Activated naive CD4-positive, alpha-beta T cell treated with anti-CD3 and anti-CD28 coated beads for 36 hours (primary cell): ENCODE data around the gene ANKRD29. TPM values are rescaled to one million over a fixed set of nuclear protein-coding genes. Genes with fewer than 3 reads are reported as not detected.

ENCODE experiments used
- CTCF ChIA-PET: fragments of 350-600 bp; sonication (Branson Sonifier 250); formaldehyde crosslinking; loops from one replicate; lab custom pipeline; 2021; ENCODE audit warnings: antibody characterized with exemption; lab: Charles Lee
- DNase-seq: peaks from one replicate; pipeline ENCODE4 v3.0.0-alpha.2; 2020
- H3K27ac Mint-ChIP-seq: one replicate; pipeline ENCODE4 v1.8.0; 2021; ENCODE audit warnings: mild to moderate bottlenecking, mixed read lengths
- H3K27me3 Mint-ChIP-seq: one replicate; pipeline ENCODE4 v1.8.0; 2021; ENCODE audit warnings: low read depth, mixed read lengths
- H3K36me3 Mint-ChIP-seq: one replicate; pipeline ENCODE4 v1.8.0; 2021; ENCODE audit warnings: low read depth, mixed read lengths
- H3K4me1 Mint-ChIP-seq: one replicate; pipeline ENCODE4 v1.8.0; 2021; ENCODE audit warnings: low read depth, mixed read lengths
- H3K4me3 Mint-ChIP-seq: one replicate; pipeline ENCODE4 v1.8.0; 2021; ENCODE audit warnings: mild to moderate bottlenecking, moderate library complexity, mixed read lengths
- H3K9me3 Mint-ChIP-seq: one replicate; pipeline ENCODE4 v1.8.0; 2021; ENCODE audit warnings: mixed read lengths
- intact Hi-C: fragments of 100-400 bp; cut with micrococcal nuclease; formaldehyde crosslinking; loops from one replicate; pipeline ENCODE4 v1.15.1; 2023
- total RNA-seq, 2 experiments: library from RNA; stranded (reverse); gene quantifications; one replicate each; pipeline ENCODE4 v1.2.3, GENCODE V29; 2021

ANKRD29 gene, protein sequence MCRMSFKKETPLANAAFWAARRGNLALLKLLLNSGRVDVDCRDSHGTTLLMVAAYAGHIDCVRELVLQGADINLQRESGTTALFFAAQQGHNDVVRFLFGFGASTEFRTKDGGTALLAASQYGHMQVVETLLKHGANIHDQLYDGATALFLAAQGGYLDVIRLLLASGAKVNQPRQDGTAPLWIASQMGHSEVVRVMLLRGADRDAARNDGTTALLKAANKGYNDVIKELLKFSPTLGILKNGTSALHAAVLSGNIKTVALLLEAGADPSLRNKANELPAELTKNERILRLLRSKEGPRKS
- total RNA-seq = not detected

DNA sequence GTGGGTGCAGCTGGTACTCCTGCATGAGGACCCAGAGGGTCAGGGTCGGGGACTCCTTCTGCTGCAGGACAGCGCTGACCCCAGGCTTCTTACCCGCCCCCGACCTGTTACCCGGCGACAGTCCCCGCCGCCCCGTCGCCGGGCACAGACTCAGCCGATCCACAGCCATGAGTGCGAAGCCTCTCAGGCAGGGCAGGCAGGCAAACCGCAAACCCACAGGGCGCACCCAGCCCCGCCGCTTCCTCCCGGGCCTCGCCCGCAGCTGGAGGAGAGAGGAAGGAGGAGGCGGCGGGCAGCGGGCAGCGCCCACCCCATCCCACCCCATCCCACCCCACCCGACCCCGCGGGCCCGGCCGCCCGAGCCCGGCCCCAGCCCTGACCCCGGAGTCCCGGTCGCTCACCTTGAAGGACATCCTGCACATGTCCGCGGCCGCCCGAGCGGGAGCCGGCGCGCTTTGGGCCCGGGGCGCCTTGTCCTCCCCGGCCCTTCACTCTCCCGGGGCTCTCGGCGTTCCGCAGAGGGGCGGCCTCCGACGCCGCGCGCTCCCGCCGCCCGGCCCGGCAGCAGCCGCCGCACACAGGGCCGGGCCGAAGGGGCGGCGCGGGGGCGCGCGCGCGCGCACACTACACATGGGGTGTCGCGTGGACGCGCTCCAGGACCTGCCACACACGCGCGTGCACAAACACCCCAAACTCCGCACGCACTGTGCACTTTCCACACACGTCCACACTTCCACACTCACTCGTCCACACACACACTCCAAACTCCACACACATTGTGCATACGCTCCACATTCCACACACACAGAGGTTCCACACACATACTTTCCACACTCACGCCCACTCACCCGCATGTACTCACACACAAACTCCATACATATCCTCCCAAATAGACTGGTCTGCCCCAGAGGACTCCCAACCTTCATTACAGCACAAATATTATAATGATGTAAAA, at the start of gene ANKRD29:
TSS of gene ANKRD29 (minus strand) at position 603 of the 955 bp plus-strand sequence. CDS start at position 422, 181 bp downstream.
- CTCF ChIA-PET = no interaction called here
- DNase-seq = peak; percentile 74
- H3K27ac Mint-ChIP-seq = no peak within 1 kb of the TSS
- intact Hi-C loops = loop anchor here (1.0 to 5.0 kb wide), 2 partner anchors 27 to 160 kb away; partner anchors contain the start of genes LAMA3 and RMC1
- peaks cover 18% of the 10 kb centered on the region for H3K27me3 Mint-ChIP-seq
- H3K4me1 Mint-ChIP-seq = peaks cover 21% of the 10 kb centered on the region
- H3K36me3 Mint-ChIP-seq = no peaks in the 10 kb centered on the region
- peak within 1 kb of the TSS; percentile 76 for H3K4me3 Mint-ChIP-seq
- H3K9me3 Mint-ChIP-seq = no peaks in the 10 kb centered on the region

DNA sequence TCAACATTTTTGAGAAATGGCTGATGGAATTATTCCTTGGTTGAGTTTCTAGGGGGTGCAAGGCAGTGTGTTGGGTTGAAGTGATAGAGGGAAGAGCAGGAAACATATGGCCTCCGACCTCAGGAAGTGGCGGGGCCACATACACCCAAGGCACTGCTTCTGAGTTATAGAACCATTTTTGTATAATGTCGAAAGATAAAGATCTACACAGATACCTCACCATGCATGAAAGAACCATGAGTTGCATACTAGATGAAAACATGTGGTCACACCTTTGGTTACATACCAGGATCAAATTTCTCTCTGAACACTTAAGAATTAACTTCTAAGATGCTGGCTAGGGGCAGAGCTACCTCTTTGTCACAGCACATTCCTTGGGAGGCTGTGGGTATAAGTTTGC, 49.7 kb upstream of the ANKRD29 start:
- Mint-ChIP-seq H3K27me3 (no peaks in the 10 kb centered on the region), H3K27ac (no peak overlapping the region), H3K9me3 (peaks cover 3% of the 10 kb centered on the region), H3K4me1 (peaks cover 10% of the 10 kb centered on the region), H3K36me3 (no peaks in the 10 kb centered on the region), H3K4me3 (no peak overlapping the region)
- DNase-seq = no peak
- CTCF ChIA-PET = interaction anchor here (0.7 to 2.8 kb wide), 2 partner anchors 9 to 140 kb away, joined by 3 to 8 read pairs; no protein-coding TSS in a partner anchor
- intact Hi-C loops = no loop called here

DNA sequence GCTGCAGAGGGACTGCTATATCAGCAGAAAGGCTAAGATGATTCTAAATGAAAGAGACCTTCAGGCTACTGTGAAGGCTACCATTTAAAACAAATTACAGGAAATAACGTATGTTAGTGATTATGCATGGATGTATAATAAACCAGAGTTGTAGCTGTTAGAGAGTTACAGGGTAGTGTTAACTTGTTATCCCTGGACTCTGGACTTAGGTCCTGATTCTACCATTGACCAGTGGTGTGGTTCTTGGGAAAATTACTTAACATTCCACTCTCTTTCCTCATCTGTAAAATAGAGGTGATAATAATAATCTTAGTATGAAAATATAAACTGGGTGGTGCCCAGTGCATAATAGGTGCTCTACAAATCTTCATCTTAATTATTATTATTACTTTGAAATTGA, 48.7 kb upstream of the ANKRD29 start:
- CTCF ChIA-PET = interaction anchor here (2.8 kb wide), 1 partner anchor 8 kb away, joined by 8 read pairs; no protein-coding TSS in a partner anchor
- no peak overlapping the region for H3K4me3 Mint-ChIP-seq
- H3K27me3 Mint-ChIP-seq = no peaks in the 10 kb centered on the region
- H3K27ac Mint-ChIP-seq = no peak overlapping the region
- H3K9me3 Mint-ChIP-seq = peaks cover 8% of the 10 kb centered on the region
- no peak for DNase-seq
- H3K4me1 Mint-ChIP-seq = peaks cover 10% of the 10 kb centered on the region
- intact Hi-C loops = no loop called here
- no peaks in the 10 kb centered on the region for H3K36me3 Mint-ChIP-seq

DNA sequence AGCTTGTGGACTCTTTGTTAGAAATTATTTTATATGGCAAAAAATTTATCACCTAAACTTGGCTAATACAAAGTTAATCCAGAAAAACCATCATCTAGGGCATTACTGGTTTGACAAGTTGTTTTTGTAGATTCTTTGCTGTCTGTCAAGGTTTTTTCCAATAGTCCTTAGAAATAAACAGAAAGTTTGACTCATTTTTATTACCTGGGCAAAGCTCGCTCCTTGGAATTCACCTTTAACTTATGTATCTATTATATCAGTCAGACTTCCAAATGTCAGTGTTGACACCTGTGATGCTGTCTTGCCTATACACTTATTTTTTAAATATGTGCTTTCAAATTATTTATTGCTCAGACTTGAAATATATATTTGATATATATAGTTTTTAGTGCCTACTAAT, 48.2 kb upstream of the ANKRD29 start:
- H3K4me3 Mint-ChIP-seq = no peak overlapping the region
- no peak overlapping the region for H3K27ac Mint-ChIP-seq
- CTCF ChIA-PET = interaction anchor here (0.6 kb wide), 1 partner anchor 342 kb away, joined by 3 read pairs; no protein-coding TSS in a partner anchor
- H3K27me3 Mint-ChIP-seq = no peaks in the 10 kb centered on the region
- H3K4me1 Mint-ChIP-seq = peaks cover 10% of the 10 kb centered on the region
- peaks cover 8% of the 10 kb centered on the region for H3K9me3 Mint-ChIP-seq
- no peak for DNase-seq
- intact Hi-C loops = no loop called here
- H3K36me3 Mint-ChIP-seq = no peaks in the 10 kb centered on the region

DNA sequence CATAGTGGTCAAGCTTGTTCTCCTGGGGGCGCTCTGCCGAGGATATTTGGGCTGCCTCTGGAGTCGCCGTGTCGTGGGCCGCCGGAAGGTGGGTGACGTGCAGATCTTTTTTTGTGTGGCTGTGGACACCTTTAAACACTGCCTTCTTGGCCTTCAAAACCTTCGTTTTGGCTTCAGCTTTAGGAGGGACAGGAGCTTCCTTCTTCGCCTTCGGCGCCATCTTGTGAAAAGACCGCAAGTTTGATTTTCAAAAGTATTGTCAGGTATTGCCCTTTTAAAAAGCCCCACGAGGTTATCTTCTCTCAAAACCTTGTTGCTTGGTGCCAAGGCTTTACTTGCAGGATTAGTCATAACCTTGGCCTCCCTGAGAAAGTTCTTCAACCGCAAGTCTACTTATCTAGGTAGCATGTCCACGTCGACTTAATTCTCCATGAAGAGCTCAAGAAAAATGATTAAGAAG, 47.4 kb upstream of the ANKRD29 start:
- intact Hi-C loops = no loop called here
- CTCF ChIA-PET = interaction anchor here (0.6 kb wide), 1 partner anchor 343 kb away, joined by 3 read pairs; no protein-coding TSS in a partner anchor
- H3K36me3 Mint-ChIP-seq = no peaks in the 10 kb centered on the region

DNA sequence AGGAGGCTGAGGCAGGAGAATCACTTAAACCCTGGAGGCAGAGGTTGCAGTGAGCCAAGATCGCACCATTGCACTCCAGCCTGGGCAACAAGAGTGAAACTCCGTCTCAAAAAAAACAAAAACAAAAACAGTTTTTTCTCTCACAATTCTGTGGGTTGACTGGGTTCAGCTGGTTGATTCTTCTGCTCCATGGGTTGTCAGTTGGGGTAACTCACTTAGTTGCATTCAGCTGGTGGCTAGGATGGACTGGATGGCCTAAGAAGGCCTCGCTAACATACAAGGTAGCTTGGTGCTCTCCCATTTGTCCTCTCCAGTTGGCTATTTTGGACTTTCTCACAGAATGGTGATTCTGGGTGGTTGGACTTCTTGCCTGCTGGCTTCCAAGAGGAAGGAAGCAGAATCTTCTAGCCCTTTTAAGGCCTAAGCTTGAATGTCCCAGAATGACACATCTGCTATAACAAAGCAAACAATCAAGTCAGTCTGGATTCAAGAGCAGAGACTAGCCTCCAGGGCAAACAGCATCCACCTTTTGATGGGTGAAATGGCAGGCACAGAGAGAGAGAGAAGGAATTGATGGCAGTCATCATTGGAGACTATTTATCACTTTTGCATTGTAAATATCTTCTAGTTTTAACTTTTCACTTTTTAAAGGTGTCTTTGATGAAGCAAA, 44.4 kb upstream of the ANKRD29 start:
- Mint-ChIP-seq H3K36me3 (no peaks in the 10 kb centered on the region), H3K4me1 (no peaks in the 10 kb centered on the region), H3K9me3 (peaks cover 8% of the 10 kb centered on the region), H3K4me3 (no peak overlapping the region), H3K27ac (no peak overlapping the region), H3K27me3 (peaks cover 3% of the 10 kb centered on the region)
- no peak for DNase-seq
- CTCF ChIA-PET = no interaction called here
- intact Hi-C loops = no loop called here

More for the DNA sequence above, 47.4 kb upstream of the ANKRD29 start:
- no peak for DNase-seq
- Mint-ChIP-seq H3K9me3 (peaks cover 8% of the 10 kb centered on the region), H3K27ac (no peak overlapping the region), H3K4me1 (peaks cover 10% of the 10 kb centered on the region), H3K4me3 (no peak overlapping the region), H3K27me3 (no peaks in the 10 kb centered on the region)

DNA sequence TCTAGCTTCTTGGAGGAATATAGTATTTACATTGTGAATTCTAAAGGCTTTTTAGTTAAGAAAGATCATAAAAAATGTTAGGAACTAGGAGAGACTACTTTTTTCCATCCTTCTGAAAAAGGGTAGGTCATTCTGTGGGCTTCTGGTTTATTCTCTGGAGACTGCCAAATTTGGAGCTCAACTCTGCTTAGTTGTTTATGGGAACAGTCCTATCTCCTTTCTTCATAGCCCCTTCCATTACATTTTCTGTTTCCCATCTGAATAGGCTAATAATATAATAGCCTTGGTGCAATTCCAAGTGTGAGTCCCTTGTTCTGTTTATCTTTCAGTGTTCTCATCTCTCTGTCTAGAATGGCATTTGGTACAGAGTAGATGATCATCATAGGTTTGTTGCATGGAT, 42.1 kb upstream of the ANKRD29 start:
- no peak for DNase-seq
- no peak overlapping the region for H3K27ac Mint-ChIP-seq
- no peak overlapping the region for H3K4me3 Mint-ChIP-seq
- peaks cover 8% of the 10 kb centered on the region for H3K27me3 Mint-ChIP-seq
- no peaks in the 10 kb centered on the region for H3K4me1 Mint-ChIP-seq
- intact Hi-C loops = loop anchor here (5.0 kb wide), 2 partner anchors 188 to 212 kb away; no protein-coding TSS in a partner anchor
- H3K9me3 Mint-ChIP-seq = peaks cover 8% of the 10 kb centered on the region
- no peaks in the 10 kb centered on the region for H3K36me3 Mint-ChIP-seq
- CTCF ChIA-PET = interaction anchor here (0.6 to 5.0 kb wide), 5 partner anchors 15 to 206 kb away, joined by 3 to 60 read pairs (median 7); partner anchors contain the start of gene LAMA3

DNA sequence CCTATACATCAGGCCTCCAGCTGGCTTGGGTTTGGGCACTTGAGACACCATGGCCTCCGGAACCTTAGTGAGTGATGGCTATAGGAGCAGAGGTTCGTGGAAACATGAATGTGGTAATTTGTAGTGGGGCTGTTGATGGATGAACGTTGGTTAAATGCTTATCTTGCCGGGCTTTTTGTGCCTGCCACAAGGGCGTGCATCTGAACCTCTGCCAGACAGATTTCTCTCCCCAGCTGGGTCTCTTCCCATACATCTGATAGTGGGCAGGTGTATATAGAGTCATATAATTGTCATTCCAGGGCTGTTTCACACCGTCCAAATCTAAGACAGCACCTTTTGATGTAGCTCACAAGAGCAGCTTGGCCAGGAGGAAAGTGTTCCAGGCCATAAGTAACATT, 41.3 kb upstream of the ANKRD29 start:
- H3K27ac Mint-ChIP-seq = no peak overlapping the region
- H3K27me3 Mint-ChIP-seq = peaks cover 8% of the 10 kb centered on the region
- no peaks in the 10 kb centered on the region for H3K4me1 Mint-ChIP-seq
- DNase-seq = no peak
- peaks cover 8% of the 10 kb centered on the region for H3K9me3 Mint-ChIP-seq
- no peak overlapping the region for H3K4me3 Mint-ChIP-seq
- intact Hi-C loops = loop anchor here (1.0 to 5.0 kb wide), 6 partner anchors 82 to 213 kb away; partner anchors contain the start of gene NPC1
- no peaks in the 10 kb centered on the region for H3K36me3 Mint-ChIP-seq
- CTCF ChIA-PET = interaction anchor here (0.9 to 5.0 kb wide), 11 partner anchors 9 to 286 kb away, joined by 3 to 60 read pairs (median 4); no protein-coding TSS in a partner anchor

DNA sequence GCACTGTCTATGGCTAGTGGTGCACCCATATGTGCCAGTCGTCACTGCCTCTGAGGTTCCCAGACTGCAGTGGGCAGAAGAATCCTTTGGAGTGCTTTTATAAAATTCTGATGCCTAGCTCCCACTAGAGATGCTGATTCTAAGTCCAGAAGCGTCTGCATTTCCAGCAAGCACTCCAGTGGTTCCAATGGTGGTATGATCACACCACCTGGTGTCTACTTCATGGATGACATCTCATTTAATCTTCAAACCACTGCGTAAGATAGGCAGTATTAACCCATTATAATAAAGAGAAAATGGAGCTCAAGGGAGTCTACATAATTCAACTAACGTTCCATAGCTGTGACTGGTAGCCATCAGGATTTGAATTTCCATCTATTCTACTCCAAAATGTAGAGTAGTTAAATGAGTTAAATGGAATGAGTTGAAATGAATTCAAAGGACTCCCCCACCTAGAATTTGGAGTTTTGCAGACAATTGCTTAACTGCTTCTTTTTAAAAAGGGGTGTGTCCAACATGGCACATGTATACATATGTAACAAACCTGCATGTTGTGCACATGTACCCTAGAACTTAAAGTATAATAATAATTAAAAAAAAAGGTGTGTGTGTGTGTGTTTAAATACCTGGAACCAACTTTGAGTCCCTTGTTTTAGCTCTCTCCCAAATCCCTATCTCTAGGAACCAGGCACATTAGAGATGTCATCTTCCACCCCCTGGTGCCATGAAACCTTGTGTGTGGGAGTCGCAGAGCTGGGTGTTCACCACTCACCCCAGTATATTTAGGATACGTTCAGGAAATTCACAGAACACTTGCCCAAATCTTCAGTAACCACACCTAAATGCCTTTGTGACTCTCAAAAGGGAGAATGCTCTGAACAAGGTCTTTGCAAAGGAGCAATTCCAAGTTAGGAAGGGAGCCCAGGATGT, 40.6 kb upstream of the ANKRD29 start:
- Mint-ChIP-seq H3K4me1 (no peaks in the 10 kb centered on the region), H3K36me3 (no peaks in the 10 kb centered on the region), H3K4me3 (no peak overlapping the region), H3K27me3 (peaks cover 8% of the 10 kb centered on the region), H3K9me3 (peaks cover 8% of the 10 kb centered on the region), H3K27ac (no peak overlapping the region)
- intact Hi-C loops = loop anchor here (1.0 to 5.0 kb wide), 6 partner anchors 81 to 214 kb away; partner anchors contain the start of gene NPC1
- DNase-seq = peak; percentile 26
- CTCF ChIA-PET = interaction anchor here (0.5 to 5.0 kb wide), 32 partner anchors 9 to 413 kb away, joined by 3 to 60 read pairs (median 4); no protein-coding TSS in a partner anchor

DNA sequence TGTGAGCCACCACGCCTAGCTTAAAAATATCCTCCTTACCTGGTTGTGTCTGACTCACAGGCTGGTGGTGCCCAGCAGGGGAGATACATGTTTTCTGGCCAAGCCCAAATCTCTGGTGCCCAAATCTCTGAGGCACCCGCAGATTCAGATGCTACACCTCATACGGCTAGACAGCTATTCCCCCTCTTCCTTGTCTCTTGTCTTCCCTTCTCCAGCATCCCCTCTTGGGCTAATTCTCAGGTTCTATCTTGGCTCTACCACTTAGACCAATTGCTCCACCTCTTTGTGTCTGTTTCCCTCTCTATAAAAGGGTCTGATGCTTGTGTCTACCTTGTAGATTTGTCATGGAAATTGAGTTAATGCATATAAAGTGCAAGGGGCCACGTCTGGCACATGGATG, 39.9 kb upstream of the ANKRD29 start:
- Mint-ChIP-seq H3K27ac (no peak overlapping the region), H3K4me1 (no peaks in the 10 kb centered on the region), H3K27me3 (peaks cover 8% of the 10 kb centered on the region), H3K4me3 (no peak overlapping the region), H3K9me3 (peaks cover 4% of the 10 kb centered on the region), H3K36me3 (no peaks in the 10 kb centered on the region)
- intact Hi-C loops = loop anchor here (1.0 to 5.0 kb wide), 6 partner anchors 80 to 215 kb away; partner anchors contain the start of gene NPC1
- DNase-seq = no peak
- CTCF ChIA-PET = interaction anchor here (0.5 to 5.0 kb wide), 24 partner anchors 8 to 413 kb away, joined by 3 to 60 read pairs (median 4); no protein-coding TSS in a partner anchor
